Fibroblast of villous mesenchyme (primary cell): ENCODE results near the gene FAAP100. TPM values are rescaled to one million over a fixed set of nuclear protein-coding genes. Genes with fewer than 3 reads are reported as not detected.
A peak's percentile ranks its signal among the peaks of the same experiment; 100 is the strongest.

ENCODE experiments used
- DNase-seq: peaks from one replicate; pipeline ENCODE4 v3.0.0-alpha.2; 2010; ENCODE audit warnings: low read depth
- H3K4me3 ChIP-seq: 2 replicates; pipeline ENCODE4 v1.5.1; 2011; ENCODE audit warnings: low read depth, mild to moderate bottlenecking, low read length
- CTCF ChIP-seq: IDR thresholded peaks from 2 replicates; pipeline ENCODE4 v1.5.1; 2012; ENCODE audit warnings: low read depth, mild to moderate bottlenecking, low read length; ENCODE audit not compliant: insufficient read depth
- total RNA-seq: library from RNA; depleted of rRNA; stranded (reverse); fragments of >200 nt; gene quantifications from 2 replicates; pipeline ENCODE4 v1.2.3, GENCODE V29; 2012

Gene FAAP100
- total RNA-seq, 1 donor = 27.6 TPM

GRCh38 chr17:81514739-81515529 is 37.2 kb downstream of the FAAP100 start:
- peak overlapping the region; percentile 73 for H3K4me3 ChIP-seq
- no peak for TF ChIP-seq CTCF
- peak; percentile 80 for DNase-seq

- DNase-seq = no peak
- peak overlapping the region; percentile 73 for H3K4me3 ChIP-seq
- no peak for TF ChIP-seq CTCF
These were observed 37.7 kb downstream of the FAAP100 start for GRCh38 chr17:81514489-81514738.

GRCh38 chr17:81513753-81514488 is 38.2 kb downstream of the FAAP100 start:
- no peak for TF ChIP-seq CTCF

GRCh38 chr17:81513372-81513752 is 38.8 kb downstream of the FAAP100 start:
- no peak for TF ChIP-seq CTCF

More at GRCh38 chr17:81513753-81514488, 38.2 kb downstream of the FAAP100 start:
- DNase-seq = peak; percentile 80
- peak overlapping the region; percentile 73 for H3K4me3 ChIP-seq

GRCh38 chr17:81512562-81513371 is 39.4 kb downstream of the FAAP100 start, which contains the start of gene ACTG1:
TSS of gene ACTG1 (minus strand) at chr17:81512799. CDS start at chr17:81512354, 445 bp downstream.
- TF ChIP-seq CTCF = no peak
- peak within 1 kb of the TSS; percentile 74 for H3K4me3 ChIP-seq
- peak; percentile 93 for DNase-seq

More at GRCh38 chr17:81513372-81513752, 38.8 kb downstream of the FAAP100 start:
- DNase-seq = no peak
- peak overlapping the region; percentile 73 for H3K4me3 ChIP-seq

GRCh38 chr17:81511804-81512561 is 40.2 kb downstream of the FAAP100 start:
- TF ChIP-seq CTCF = no peak
- no peak for DNase-seq
- H3K4me3 ChIP-seq = peak overlapping the region; percentile 74
